T-helper 2 cell treated with Interferon-gamma antibody and Interleukin-4, amounts not matched to agents 5 μg/mL and 100 μg/mL, for 36 hours (primary cell): ENCODE data around the gene LCMT1.
"Not testable (repeated sequence)": the region's sequence is repeated elsewhere in the genome, so short reads cannot be mapped to it uniquely, and the experiment has no call there.

Experiments used
- DNase-seq: peaks from one replicate; pipeline ENCODE4 v3.0.0; 2021; ENCODE audit warnings: low spot score
- H3K27ac Mint-ChIP-seq: one replicate; pipeline ENCODE4 v1.8.0; 2021; ENCODE audit warnings: mild to moderate bottlenecking, mixed read lengths
- H3K27me3 Mint-ChIP-seq: one replicate; pipeline ENCODE4 v1.8.0; 2021; ENCODE audit warnings: low read depth, mixed read lengths
- H3K36me3 Mint-ChIP-seq: one replicate; pipeline ENCODE4 v1.8.0; 2021; ENCODE audit warnings: low read depth, mixed read lengths
- H3K4me1 Mint-ChIP-seq: one replicate; pipeline ENCODE4 v1.8.0; 2021; ENCODE audit warnings: low read depth, mixed read lengths
- H3K4me3 Mint-ChIP-seq: one replicate; pipeline ENCODE4 v1.8.0; 2022; ENCODE audit warnings: mild to moderate bottlenecking, moderate library complexity, mixed read lengths
- H3K9me3 Mint-ChIP-seq: one replicate; pipeline ENCODE4 v1.8.0; 2021; ENCODE audit warnings: mixed read lengths

Gene LCMT1

DNA sequence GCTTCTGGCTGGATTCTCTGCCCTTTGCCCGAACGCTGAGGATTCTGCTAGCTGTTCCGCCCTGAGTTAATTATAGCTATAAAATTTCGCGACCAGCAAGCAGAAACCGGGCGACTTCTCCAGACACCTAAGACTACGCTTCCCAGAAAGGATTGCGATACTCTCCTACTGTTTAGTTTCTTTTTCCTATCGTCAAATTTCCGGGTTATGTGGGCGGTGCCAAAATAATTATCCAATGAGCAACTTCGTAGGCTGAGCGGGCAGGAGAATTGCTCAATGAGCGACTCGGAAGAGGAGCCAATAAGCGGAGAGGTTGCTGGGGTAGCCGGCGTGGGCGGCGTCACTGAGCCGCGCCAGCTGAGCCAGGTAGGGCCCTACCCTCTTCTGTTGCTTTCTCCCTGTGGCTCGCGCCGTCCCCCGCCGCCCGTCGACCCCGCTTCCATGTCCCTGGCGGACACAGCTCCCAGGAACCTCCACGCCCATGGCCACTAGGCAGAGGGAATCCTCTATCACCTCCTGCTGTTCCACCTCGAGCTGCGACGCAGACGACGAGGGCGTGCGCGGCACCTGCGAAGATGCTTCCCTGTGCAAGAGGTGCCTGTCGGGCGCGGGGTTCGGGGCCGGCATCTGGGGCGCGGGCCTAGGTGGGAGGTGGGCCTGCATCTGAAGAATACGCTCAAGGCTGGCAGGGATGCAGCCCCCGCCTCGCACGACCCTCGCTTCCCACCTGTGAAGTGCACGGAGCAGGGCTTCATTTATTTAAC, at the start of gene LCMT1:
Gene LCMT1 (plus strand): TSS at position 340 of the 764 bp plus-strand sequence. CDS start 142 bp downstream, at position 482.
- Mint-ChIP-seq H3K36me3 (peaks cover 3% of the 10 kb centered on the region), H3K9me3 (no peaks in the 10 kb centered on the region), H3K27ac (peak within 1 kb of the TSS; percentile 94), H3K4me1 (peaks cover 37% of the 10 kb centered on the region), H3K4me3 (peak within 1 kb of the TSS; percentile 91), H3K27me3 (no peaks in the 10 kb centered on the region)
- DNase-seq, result peak; percentile 94

DNA sequence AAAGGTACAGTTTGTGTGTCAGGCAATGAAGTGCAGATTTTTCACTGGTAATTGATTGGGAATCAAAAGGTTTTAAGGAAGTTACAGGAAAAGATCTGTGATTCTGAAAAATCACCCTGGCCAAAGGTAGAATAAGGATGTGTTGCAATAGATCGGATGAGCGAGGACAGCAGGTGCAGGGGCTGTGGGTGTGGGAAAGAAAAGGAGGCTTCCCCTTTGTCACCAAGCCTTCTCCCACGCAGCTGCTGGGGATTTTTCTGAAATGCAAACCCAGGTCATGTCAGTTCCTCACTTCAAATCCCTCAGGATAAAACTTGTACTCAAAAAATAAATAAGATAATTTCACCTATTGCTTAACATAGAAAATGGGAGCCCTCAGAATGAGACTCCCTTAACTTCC, 48.4 kb upstream of the LCMT1 start:
- peak; percentile 30 for DNase-seq
- H3K27me3 Mint-ChIP-seq, result no peaks in the 10 kb centered on the region
- H3K36me3 Mint-ChIP-seq, result peaks cover 2% of the 10 kb centered on the region
- H3K4me3 Mint-ChIP-seq, result peak overlapping the region; percentile 24
- H3K27ac Mint-ChIP-seq, result peak overlapping the region; percentile 60
- no peaks in the 10 kb centered on the region for H3K9me3 Mint-ChIP-seq
- peaks cover 56% of the 10 kb centered on the region for H3K4me1 Mint-ChIP-seq

DNA sequence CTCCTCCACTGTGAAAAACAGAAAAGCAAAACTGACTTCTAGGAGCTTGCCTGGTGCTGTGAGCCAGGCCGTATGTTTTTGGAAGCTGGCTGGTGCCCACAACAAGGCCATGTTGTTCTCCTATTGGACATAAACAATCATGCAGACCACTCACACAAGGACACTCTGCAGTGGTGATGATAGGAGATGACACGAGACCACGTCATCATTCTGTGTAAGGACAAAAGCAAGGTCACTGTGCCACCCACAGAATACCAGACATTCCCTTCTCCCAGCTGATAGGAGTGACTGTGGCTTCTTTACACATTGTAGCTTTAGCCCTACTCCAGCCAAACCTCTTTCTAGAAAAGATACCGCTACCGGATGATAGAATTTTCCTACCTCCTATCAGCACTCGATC, 47.7 kb upstream of the LCMT1 start:
- Mint-ChIP-seq H3K27ac (peak overlapping the region; percentile 42), H3K36me3 (peaks cover 2% of the 10 kb centered on the region), H3K27me3 (no peaks in the 10 kb centered on the region), H3K4me1 (peaks cover 59% of the 10 kb centered on the region), H3K9me3 (no peaks in the 10 kb centered on the region), H3K4me3 (no peak overlapping the region)
- DNase-seq, result no peak

DNA sequence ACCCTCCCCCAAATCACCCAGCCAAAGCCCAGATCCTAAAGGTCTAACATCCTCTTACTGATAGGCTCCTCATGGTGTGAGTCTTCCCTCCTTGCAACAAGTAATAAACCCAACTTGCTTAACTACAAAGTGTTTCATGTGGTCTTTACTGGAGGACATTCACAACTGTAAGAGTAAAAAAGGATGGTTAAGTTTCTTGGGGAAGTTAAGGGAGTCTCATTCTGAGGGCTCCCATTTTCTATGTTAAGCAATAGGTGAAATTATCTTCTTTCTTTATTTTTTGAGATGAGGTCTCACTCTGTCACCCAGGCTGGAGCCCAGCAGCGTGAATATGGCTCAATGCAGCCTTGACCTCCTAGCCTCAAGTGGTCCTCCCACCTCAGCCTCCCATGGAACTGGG, 47.3 kb upstream of the LCMT1 start:
- H3K9me3 Mint-ChIP-seq, H3K4me3 Mint-ChIP-seq, H3K36me3 Mint-ChIP-seq, H3K27me3 Mint-ChIP-seq, DNase-seq: not testable (repeated sequence)
- peaks cover 59% of the 10 kb centered on the region for H3K4me1 Mint-ChIP-seq
- peak overlapping the region; percentile 42 for H3K27ac Mint-ChIP-seq

DNA sequence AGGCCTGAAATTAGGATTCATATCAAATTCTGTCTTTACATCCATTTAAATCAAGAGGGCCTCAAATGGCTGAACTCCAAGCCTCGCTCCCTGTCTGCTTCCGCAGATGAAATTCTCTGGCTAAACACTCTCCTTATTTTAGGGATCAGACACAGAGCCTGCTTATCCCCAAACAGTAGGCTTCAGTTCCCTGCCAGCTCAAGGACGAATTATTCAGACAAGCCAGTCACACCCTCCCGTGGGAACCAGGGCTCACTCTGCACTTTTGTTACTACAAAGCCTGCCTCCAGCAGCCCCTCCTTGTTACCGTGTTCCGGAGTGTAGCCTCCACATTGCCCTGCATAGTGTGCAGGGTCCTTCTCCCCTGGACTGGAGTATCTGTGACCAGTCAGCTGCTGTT, 46.6 kb upstream of the LCMT1 start:
- no peak overlapping the region for H3K4me3 Mint-ChIP-seq
- peaks cover 4% of the 10 kb centered on the region for H3K36me3 Mint-ChIP-seq
- DNase-seq, result no peak
- no peaks in the 10 kb centered on the region for H3K27me3 Mint-ChIP-seq
- peaks cover 64% of the 10 kb centered on the region for H3K4me1 Mint-ChIP-seq
- no peak overlapping the region for H3K27ac Mint-ChIP-seq
- H3K9me3 Mint-ChIP-seq, result no peaks in the 10 kb centered on the region

DNA sequence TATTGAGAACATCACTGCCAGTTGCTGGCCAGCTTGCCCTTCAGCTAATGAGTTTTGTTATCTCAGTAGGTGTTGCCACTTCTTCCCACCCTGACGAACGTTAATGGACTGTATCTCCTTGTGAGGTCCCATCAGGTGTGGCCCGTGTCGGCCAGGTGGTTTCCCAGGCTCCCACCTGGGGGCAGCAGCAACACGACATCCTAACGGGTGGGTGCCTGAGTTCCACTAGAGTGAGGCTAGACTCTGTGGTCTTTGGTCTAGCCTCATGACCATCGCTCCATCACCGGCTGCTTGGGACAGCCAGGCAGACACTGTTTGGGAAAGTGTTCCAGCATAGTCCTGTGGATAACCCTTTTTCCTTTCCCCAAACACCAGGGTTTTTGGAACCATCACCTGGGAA, 45.6 kb upstream of the LCMT1 start:
- DNase-seq, result no peak
- H3K4me1 Mint-ChIP-seq, result peaks cover 57% of the 10 kb centered on the region
- peak overlapping the region; percentile 77 for H3K4me3 Mint-ChIP-seq
- H3K27ac Mint-ChIP-seq, result peak overlapping the region; percentile 89
- peaks cover 5% of the 10 kb centered on the region for H3K36me3 Mint-ChIP-seq
- no peaks in the 10 kb centered on the region for H3K9me3 Mint-ChIP-seq
- H3K27me3 Mint-ChIP-seq, result no peaks in the 10 kb centered on the region

DNA sequence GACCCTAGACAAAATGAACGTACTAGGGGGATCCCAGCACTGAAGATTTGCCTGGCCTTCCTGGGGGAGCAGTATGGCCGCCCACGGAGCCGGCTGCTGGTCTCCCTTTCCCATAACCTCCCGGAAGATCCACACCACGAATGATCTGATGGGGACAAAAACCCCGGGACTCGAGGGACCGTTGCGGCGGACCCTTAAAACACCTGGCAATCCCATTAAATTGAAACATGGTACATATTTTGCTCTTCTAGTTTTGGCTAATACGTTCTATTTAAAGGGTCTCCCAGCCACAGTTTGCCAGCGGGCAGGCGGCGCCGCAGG, 45.2 kb upstream of the LCMT1 start:
- H3K9me3 Mint-ChIP-seq, result no peaks in the 10 kb centered on the region
- peak overlapping the region; percentile 89 for H3K27ac Mint-ChIP-seq
- H3K27me3 Mint-ChIP-seq, result no peaks in the 10 kb centered on the region
- H3K4me1 Mint-ChIP-seq, result peaks cover 53% of the 10 kb centered on the region
- DNase-seq, result no peak
- H3K36me3 Mint-ChIP-seq, result peaks cover 5% of the 10 kb centered on the region
- H3K4me3 Mint-ChIP-seq, result peak overlapping the region; percentile 77

DNA sequence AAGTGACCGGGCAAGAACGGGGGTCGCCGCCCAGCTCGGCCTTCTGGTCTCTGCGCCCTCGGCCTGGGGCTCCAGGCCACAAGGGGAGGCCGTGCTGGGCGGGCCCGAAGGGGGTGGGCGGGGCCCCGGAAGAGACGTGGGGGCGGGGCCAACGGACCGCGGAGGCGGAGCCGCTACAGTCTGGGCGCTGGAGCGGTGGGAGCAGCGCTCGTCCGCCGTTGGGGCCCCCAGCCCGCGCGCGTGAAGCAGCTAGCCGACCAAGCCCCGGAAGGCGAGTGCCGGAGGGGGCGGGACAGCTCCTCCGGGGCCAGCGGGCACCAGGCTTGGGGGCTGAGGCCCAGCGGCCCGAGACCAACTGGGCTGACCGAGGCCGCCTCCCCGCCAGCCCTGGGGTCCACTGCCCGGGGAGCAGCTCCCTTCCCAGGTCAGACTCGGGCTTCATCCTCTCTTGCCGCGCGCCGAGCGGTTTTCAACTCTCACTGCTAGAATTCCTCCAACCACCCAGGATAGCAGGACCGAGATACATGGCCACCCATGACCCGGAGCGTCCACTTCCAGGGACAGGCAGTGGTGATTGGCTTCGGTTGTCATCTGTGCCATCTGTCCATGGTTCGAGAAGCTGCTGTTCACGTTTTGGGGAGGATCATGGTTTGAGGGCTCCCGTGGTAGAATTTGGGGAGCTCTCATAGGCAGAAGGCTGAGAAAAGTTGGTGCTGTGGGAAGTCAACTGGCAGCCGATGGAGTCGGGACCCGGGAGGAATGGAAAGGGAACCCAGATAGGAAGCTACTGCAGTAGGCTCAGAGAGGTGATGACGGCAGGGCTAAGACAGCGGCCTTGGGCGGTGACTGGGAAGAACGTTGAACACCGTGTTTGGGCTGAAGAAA, 44.6 kb upstream of the LCMT1 start:
- peaks cover 5% of the 10 kb centered on the region for H3K36me3 Mint-ChIP-seq
- H3K27me3 Mint-ChIP-seq, result no peaks in the 10 kb centered on the region
- H3K4me3 Mint-ChIP-seq, result peak overlapping the region; percentile 99
- DNase-seq, result peak; percentile 84
- peaks cover 47% of the 10 kb centered on the region for H3K4me1 Mint-ChIP-seq
- no peaks in the 10 kb centered on the region for H3K9me3 Mint-ChIP-seq
- H3K27ac Mint-ChIP-seq, result peak overlapping the region; percentile 95

DNA sequence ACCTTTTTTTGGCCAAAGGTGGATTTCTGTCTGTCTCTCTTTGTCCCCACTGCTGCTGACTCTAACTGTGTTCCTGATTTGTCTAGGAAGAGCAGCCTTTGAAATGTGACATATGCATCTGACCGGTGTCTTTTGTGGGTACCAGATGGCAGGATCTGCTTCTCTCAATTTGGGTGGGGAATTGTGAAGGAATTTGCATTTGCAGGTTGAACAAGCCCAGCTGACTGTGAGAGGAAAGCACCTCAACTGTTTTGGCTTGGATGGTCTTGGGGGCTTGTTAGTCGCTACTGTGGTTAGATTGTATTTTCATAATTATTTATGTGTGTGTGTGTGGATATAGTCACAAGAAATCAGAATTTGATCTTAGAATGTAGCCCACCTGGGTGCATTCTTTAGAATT, 37.7 kb upstream of the LCMT1 start:
- Mint-ChIP-seq H3K27me3 (no peaks in the 10 kb centered on the region), H3K36me3 (peaks cover 3% of the 10 kb centered on the region), H3K9me3 (peaks cover 7% of the 10 kb centered on the region), H3K27ac (no peak overlapping the region), H3K4me1 (peaks cover 6% of the 10 kb centered on the region), H3K4me3 (no peak overlapping the region)
- DNase-seq, result no peak

DNA sequence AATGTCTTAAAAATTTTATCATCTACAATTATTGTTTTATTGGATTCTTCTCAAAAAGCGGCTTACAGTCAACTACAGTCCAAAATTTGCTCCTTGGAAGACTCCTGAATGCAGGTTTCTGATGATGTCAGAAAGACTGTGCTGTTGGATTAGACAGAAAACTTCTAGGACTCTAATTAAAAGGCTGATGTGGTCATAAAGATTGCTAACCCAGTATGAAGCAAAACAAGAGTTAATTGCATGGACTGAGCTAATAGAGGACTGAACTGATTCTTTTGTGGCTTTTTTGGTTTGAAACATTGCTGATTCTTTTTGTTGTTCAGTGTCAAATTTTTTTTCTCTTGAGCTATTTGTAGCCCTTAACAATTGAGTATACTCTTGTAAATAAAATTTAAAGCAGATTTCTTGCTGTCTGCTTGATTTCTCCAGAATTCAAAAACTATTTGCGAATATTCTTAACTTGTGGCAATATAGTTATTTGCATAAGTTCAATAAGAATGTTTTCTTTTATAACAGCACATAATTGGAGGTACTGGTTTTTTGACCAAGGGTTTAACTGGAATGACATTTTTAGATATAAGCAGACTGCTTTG, 33.1 kb upstream of the LCMT1 start:
- H3K4me1 Mint-ChIP-seq, result no peaks in the 10 kb centered on the region
- no peaks in the 10 kb centered on the region for H3K36me3 Mint-ChIP-seq
- no peak overlapping the region for H3K27ac Mint-ChIP-seq
- no peaks in the 10 kb centered on the region for H3K27me3 Mint-ChIP-seq
- no peak for DNase-seq
- H3K9me3 Mint-ChIP-seq, result peaks cover 7% of the 10 kb centered on the region
- no peak overlapping the region for H3K4me3 Mint-ChIP-seq

DNA sequence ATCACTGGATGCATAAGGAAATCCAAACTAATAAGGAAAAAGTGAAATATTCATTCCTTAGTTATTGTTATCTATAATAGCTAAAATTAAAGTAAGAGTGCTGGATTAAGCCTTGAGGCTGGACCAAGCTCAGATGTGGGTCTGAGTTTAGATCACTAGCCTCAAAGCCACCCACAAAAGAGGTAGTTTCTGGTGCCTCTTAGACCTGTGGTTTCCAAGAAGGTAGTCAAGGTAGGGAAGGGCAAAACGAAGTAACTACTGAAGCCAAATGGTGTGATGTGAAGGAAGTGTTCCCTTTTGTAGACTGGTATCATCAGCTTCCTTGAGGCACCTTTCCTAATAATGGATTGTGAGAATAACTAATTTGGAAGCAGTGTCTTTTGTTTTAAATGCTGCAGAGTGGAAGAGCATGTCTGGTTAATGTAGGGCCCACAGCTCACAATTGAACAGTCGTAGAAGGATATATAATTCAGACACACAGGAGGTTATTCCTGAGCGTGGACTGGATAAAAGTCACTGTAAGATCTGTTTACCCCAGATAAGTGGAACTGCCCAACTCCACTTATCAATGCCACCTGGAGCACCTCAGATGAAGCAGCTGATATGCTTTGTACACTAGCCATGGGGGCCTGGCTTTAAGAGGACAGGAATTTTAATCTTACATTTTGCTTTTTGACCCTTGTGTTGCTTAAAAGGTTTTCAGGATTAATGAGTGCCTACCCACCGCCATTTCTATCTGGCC, 31.7 kb upstream of the LCMT1 start:
- Mint-ChIP-seq H3K36me3 (no peaks in the 10 kb centered on the region), H3K27me3 (no peaks in the 10 kb centered on the region), H3K4me3 (no peak overlapping the region), H3K4me1 (no peaks in the 10 kb centered on the region), H3K27ac (no peak overlapping the region), H3K9me3 (peaks cover 7% of the 10 kb centered on the region)
- no peak for DNase-seq

DNA sequence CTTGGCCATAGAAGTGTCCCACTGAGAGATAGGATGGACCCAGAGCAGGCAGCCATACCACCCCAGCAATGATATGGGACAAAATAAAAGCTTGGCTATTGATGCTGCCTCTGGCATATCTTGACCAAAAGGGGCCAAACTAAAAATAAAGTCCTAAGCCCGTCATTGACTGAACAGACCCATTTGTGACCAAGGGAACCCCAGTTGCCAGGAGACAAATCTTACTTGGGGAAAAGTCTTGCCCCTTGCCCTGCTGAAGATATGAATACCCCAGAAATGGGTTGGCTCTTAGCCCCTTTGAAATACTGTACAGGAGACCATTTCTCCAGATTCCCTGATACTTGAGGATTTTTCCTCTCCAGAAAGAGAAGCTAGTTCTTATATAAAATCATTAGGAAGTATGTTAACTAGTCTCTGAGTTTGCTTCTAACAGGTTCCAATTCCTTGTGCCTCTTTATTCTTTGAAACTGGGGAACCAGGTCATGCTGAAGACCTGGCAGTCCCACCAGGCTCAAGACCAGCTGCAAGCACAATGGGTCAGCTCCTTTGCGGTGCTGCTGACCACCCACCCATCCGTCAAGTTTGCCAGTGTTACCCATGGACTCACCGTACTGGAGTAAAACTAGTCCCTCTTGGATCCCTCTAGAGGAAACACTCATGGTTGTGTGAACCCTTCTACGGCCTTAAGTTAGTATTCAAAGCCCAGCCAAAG, 31.0 kb upstream of the LCMT1 start:
- H3K27ac Mint-ChIP-seq, result no peak overlapping the region
- H3K4me3 Mint-ChIP-seq, result no peak overlapping the region
- no peaks in the 10 kb centered on the region for H3K27me3 Mint-ChIP-seq
- no peaks in the 10 kb centered on the region for H3K4me1 Mint-ChIP-seq
- H3K36me3 Mint-ChIP-seq, result no peaks in the 10 kb centered on the region
- H3K9me3 Mint-ChIP-seq, result peaks cover 7% of the 10 kb centered on the region
- no peak for DNase-seq

DNA sequence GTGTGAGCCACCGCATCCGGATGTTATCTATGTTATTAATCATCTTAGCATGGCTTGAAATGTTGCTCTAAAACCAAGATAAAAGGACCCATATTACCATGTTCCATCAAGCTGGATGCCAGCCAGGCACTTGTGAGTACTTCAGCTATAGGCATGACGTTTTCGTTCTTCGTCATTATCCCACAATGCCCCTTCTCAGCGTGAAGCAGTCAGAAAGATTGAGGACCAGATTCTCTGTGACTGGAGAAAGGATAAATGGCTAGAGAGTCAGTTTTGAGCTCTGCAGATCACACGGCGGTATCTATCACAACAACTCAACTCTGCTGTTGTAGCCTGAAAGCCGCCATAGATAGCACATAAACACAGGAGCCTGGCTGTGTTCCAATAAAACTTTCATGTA, 29.8 kb upstream of the LCMT1 start:
- H3K27ac Mint-ChIP-seq, result no peak overlapping the region
- H3K36me3 Mint-ChIP-seq, result no peaks in the 10 kb centered on the region
- no peak overlapping the region for H3K4me3 Mint-ChIP-seq
- H3K4me1 Mint-ChIP-seq, result no peaks in the 10 kb centered on the region
- no peaks in the 10 kb centered on the region for H3K27me3 Mint-ChIP-seq
- H3K9me3 Mint-ChIP-seq, result peaks cover 7% of the 10 kb centered on the region
- no peak for DNase-seq
